ENCODE results near the gene PAFAH1B2. TPM values are rescaled to one million over a fixed set of nuclear protein-coding genes. Genes with fewer than 3 reads are reported as not detected.
A peak's percentile ranks its signal among the peaks of the same experiment; 100 is the strongest.

The PAFAH1B2 gene
- total RNA-seq, 2 experiments from 2014 or later: 50.0 to 50.2 TPM

DNA sequence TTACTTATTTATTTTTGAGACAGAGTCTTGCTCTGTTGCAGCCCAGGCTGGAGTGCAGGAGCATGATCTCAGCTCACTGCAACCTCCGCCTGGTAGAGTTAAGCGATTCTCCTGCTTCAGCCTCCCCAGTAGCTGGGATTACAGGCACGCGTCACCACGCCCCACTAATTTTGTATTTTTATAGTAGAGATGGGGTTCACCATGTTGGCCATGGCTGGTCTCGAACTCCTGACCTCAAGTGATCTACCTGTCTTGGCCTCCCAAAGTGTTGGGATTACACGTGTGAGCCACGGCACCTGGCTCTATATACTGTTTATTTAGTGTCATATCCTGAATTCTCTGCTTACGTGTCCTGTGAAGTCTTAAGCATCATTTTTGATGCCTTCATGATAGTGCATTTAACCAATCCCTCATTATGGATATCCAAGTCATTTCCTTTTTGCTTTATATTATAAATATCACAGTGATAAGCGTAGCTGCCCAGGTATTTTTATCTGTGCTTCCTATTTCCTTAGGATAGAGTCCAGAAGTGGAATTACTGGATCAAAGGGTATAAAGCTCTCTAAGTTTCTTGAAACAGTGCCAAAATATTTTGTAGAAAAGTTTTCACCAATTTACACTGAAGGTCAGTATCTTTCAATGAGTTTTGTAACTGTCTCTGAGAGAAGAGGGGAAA is 33.6 kb downstream of the PAFAH1B2 start:
- ChIA-PET CTCF (interaction anchor here (1.0 to 8.8 kb wide), 4 partner anchors 16 to 386 kb away, joined by 3 to 125 read pairs (median 6); partner anchors contain the start of genes APOA5, PCSK7 and RNF214), POLR2A (interaction anchor here (1.2 to 4.3 kb wide), 5 partner anchors 18 to 53 kb away, joined by 3 to 29 read pairs (median 4); partner anchors contain the start of genes PAFAH1B2, PCSK7 and RNF214)
- peaks cover 32% of the 10 kb centered on the region for H3K4me1 Mint-ChIP-seq (ENCODE audit: low read depth)

DNA sequence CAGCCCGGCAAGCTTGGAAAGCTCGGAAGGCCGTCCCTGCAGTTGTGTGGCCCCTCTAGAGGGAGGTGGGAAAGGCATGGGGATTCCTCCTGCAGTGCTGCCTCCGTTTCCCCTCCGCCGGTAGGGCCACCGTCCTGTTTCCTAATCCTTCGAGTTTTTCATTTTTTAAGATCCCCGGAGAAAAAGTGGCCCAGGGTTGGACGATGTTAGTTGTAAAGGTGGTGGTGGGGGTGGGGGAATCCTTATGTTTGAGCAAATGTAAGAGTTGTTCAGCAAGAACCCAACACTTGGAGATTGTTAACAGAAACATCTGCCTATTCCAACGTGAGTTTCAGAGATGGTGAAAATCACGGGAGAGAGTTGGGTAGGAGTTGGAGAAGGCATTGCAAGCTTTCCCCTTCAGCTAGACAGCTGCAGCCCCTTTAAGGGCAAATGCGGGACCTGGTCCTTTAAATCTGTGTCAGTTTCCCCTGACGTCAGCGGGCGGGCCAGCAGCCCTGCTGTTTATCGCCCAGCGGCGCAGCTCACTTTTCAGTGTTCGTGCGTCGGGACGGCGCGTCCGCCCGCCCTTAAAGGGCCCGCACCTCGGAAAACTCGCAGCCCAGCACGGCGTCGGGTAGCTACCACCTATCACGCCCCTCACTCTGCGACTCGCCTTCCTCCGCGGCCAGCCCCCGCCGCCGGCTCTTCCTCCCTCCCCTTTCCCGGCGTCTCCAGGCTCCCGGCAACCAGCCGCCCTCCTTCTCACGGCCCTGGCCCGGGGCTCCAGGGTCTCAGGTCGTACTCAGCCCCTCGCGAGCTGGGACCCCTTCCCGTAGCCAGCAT is 34.3 kb downstream of the PAFAH1B2 start, which contains the start of gene SIDT2:
Gene SIDT2 (plus strand): TSS at position 534 of the 825 bp plus-strand sequence. CDS start 521 bp downstream, outside the sequence.
- no peak for TF ChIP-seq CTCF (IDR thresholded peaks at IDR 0.05)
- POLR2A ChIA-PET: interaction anchor here (0.5 to 4.3 kb wide), 9 partner anchors 8 to 81 kb away, joined by 3 to 29 read pairs (median 4); partner anchors contain the start of genes PAFAH1B2, PCSK7 and RNF214
- no peaks in the 10 kb centered on the region for H3K9me3 Mint-ChIP-seq
- CTCF ChIA-PET: interaction anchor here (0.6 to 8.8 kb wide), 10 partner anchors 8 to 854 kb away, joined by 3 to 125 read pairs (median 4); partner anchors contain the start of genes APOA5, PAFAH1B2, PCSK7 and RNF214
- intact Hi-C loops (cut with micrococcal nuclease): loop anchor here (5.0 kb wide), 1 partner anchor 54 kb away; the partner anchor contains the start of genes PCSK7 and RNF214
- no peaks in the 10 kb centered on the region for H3K36me3 Mint-ChIP-seq (ENCODE audit: low read depth)
- H3K4me1 Mint-ChIP-seq (ENCODE audit: low read depth): peaks cover 32% of the 10 kb centered on the region
- peak; percentile 96 for DNase-seq
- H3K27me3 Mint-ChIP-seq: no peaks in the 10 kb centered on the region
- H3K27ac Mint-ChIP-seq: peak within 1 kb of the TSS; percentile 85
- peak within 1 kb of the TSS; percentile 92 for H3K4me3 Mint-ChIP-seq
- peak; percentile 95 for ATAC-seq

More for the DNA sequence above, 33.6 kb downstream of the PAFAH1B2 start:
- TF ChIP-seq CTCF (IDR thresholded peaks at IDR 0.05): no peak
- H3K27me3 Mint-ChIP-seq: no peaks in the 10 kb centered on the region
- intact Hi-C loops (cut with micrococcal nuclease): loop anchor here (5.0 kb wide), 1 partner anchor 55 kb away; the partner anchor contains the start of genes PCSK7 and RNF214
- H3K27ac Mint-ChIP-seq: peak overlapping the region; percentile 77
- H3K4me3 Mint-ChIP-seq: peak overlapping the region; percentile 92
- ATAC-seq (no peak), DNase-seq (no peak)
- H3K9me3 Mint-ChIP-seq: no peaks in the 10 kb centered on the region
- H3K36me3 Mint-ChIP-seq (ENCODE audit: low read depth): no peaks in the 10 kb centered on the region

DNA sequence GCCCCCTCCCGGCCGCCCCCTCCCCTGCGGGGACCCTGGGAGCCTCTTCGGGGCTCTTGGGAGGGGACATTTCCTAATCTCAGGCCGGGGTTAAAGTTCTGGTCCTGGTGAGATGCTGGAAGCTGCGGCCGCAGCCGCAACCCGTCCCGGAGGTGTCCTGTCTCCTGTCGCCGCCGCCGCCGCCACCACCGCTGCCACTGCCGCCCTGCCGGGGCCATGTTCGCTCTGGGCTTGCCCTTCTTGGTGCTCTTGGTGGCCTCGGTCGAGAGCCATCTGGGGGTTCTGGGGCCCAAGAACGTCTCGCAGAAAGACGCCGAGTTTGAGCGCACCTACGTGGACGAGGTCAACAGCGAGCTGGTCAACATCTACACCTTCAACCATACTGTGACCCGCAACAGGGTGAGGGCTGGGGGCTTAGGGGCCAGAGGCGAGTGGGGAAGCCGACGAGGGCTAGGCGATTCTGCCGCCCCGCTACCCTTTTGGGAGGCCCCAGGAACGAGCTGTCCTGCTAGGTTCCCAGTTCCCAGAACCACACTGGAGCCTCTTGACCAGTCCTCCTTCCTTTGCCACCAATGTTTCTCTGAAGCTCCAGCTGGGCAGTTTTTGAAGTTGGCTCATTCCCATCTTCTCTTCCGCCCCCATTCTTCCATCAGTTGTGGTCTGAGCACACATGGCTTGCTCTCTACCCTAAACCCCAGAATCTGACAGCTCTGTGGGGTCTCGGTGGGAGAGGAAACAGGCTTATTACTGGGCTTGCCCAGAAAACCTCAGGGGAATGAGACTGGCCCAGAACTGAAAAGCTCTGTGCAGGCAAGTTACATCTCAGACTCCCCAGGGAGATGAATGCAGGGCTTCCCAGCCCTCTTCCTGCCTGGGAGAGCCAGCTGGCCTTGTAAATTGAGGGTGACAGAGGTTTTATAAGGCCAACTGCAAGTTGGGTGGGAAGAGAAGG is 35.2 kb downstream of the PAFAH1B2 start:
- POLR2A ChIA-PET: interaction anchor here (0.5 to 4.3 kb wide), 13 partner anchors 8 to 250 kb away, joined by 3 to 29 read pairs (median 4); partner anchors contain the start of genes PAFAH1B2, PCSK7 and RNF214
- no peaks in the 10 kb centered on the region for H3K9me3 Mint-ChIP-seq

More for the DNA sequence above, 35.2 kb downstream of the PAFAH1B2 start:
- CTCF ChIA-PET: interaction anchor here (1.2 to 8.8 kb wide), 15 partner anchors 10 to 407 kb away, joined by 3 to 125 read pairs (median 4); partner anchors contain the start of genes APOA5, PAFAH1B2, PCSK7 and RNF214
- H3K4me1 Mint-ChIP-seq (ENCODE audit: low read depth): peaks cover 28% of the 10 kb centered on the region
- no peaks in the 10 kb centered on the region for H3K36me3 Mint-ChIP-seq (ENCODE audit: low read depth)
- peak overlapping the region; percentile 85 for H3K27ac Mint-ChIP-seq
- H3K4me3 Mint-ChIP-seq: peak overlapping the region; percentile 92
- intact Hi-C loops (cut with micrococcal nuclease): loop anchor here (5.0 kb wide), 1 partner anchor 53 kb away; the partner anchor contains the start of genes PCSK7 and RNF214
- no peaks in the 10 kb centered on the region for H3K27me3 Mint-ChIP-seq
- DNase-seq: peak; percentile 57
- peak; percentile 31 for ATAC-seq
- TF ChIP-seq CTCF (IDR thresholded peaks at IDR 0.05): no peak

Measured in activated CD8-positive, alpha-beta T cell treated with anti-CD3 and anti-CD28 coated beads for 36 hours (primary cell).